PFSK-1 (cell line): Measurements from ENCODE around the gene LIPF.

Experiments used
- FOXP2 ChIP-seq: optimal IDR thresholded peaks from 2 replicates; pipeline ENCODE3; 2011; ENCODE audit warnings: borderline replicate concordance, control low read depth, inconsistent platforms; ENCODE audit not compliant: insufficient read depth; ENCODE audit errors: extremely low read length, extremely low read depth
- POLR2AphosphoS5 ChIP-seq: IDR thresholded peaks from 2 replicates; pipeline ENCODE4 v1.6.1; 2012; ENCODE audit warnings: low read depth, mild to moderate bottlenecking, control low read depth, low read length, moderate library complexity
- REST ChIP-seq, 2 experiments: IDR thresholded peaks; 2 replicates each; pipeline versions ENCODE4 v1.6.1 to v1.8.0; 2011 to 2012; ENCODE audit warnings: low read depth in 2 of 2, low read length in 2 of 2, control low read depth in 1 of 2, inconsistent platforms in 1 of 2, mild to moderate bottlenecking in 1 of 2, moderate library complexity in 1 of 2; ENCODE audit not compliant: insufficient read depth in 1 of 2
- SIN3A ChIP-seq: IDR thresholded peaks from 2 replicates; pipeline ENCODE4 v1.6.1; 2012; ENCODE audit warnings: mild to moderate bottlenecking, low read length, moderate library complexity, borderline replicate concordance; ENCODE audit not compliant: insufficient read depth
- TAF1 ChIP-seq: IDR thresholded peaks from 2 replicates; pipeline ENCODE4 v1.6.1; 2012; ENCODE audit warnings: low read length, control low read depth, borderline replicate concordance; ENCODE audit not compliant: insufficient read depth

The LIPF gene

GRCh38 chr10:88661018-88661417 is 3.2 kb upstream of the LIPF start:
- no peak for TF ChIP-seq TAF1
- TF ChIP-seq POLR2AphosphoS5, result no peak
- TF ChIP-seq SIN3A, result no peak
- TF ChIP-seq REST (IDR thresholded peaks at IDR 0.05; ENCODE audit: insufficient read depth in 1 of 2, low read depth in 2 of 2, low read length in 2 of 2), result no peak
- TF ChIP-seq FOXP2, result no peak

GRCh38 chr10:88661577-88661976 is 2.7 kb upstream of the LIPF start:
- TF ChIP-seq TAF1 (no peak), REST (IDR thresholded peaks at IDR 0.05; ENCODE audit: insufficient read depth in 1 of 2, low read depth in 2 of 2, low read length in 2 of 2) (no peak), POLR2AphosphoS5 (no peak), SIN3A (no peak), FOXP2 (no peak)

- TF ChIP-seq FOXP2, result no peak
- no peak for TF ChIP-seq SIN3A
- no peak for TF ChIP-seq POLR2AphosphoS5
- TF ChIP-seq REST (IDR thresholded peaks at IDR 0.05; ENCODE audit: insufficient read depth in 1 of 2, low read depth in 2 of 2, low read length in 2 of 2), result no peak
- TF ChIP-seq TAF1, result no peak
Observed at GRCh38 chr10:88668465-88668864, 4.2 kb downstream of the LIPF start.

- TF ChIP-seq REST (IDR thresholded peaks at IDR 0.05; ENCODE audit: insufficient read depth in 1 of 2, low read depth in 2 of 2, low read length in 2 of 2) (no peak), TAF1 (no peak), POLR2AphosphoS5 (no peak), SIN3A (no peak), FOXP2 (no peak)
Observed at GRCh38 chr10:88670497-88670896, 6.3 kb downstream of the LIPF start.

- TF ChIP-seq TAF1, result no peak
Observed at GRCh38 chr10:88672041-88672440, 7.8 kb downstream of the LIPF start.
